Measurements from ENCODE around the gene KCNQ1.

- TF ChIP-seq CTCF (IDR thresholded peaks at IDR 0.05) = peak; percentile 33
- no peak for TF ChIP-seq RCOR1 (IDR thresholded peaks at IDR 0.05; ENCODE audit: low read length)
- no peak for TF ChIP-seq NFIC (IDR thresholded peaks at IDR 0.05; ENCODE audit: borderline replicate concordance)
- no peak for TF ChIP-seq TCF12 (IDR thresholded peaks at IDR 0.05)
- TF ChIP-seq POLR2AphosphoS5 (IDR thresholded peaks at IDR 0.05; ENCODE audit: low read depth, low read length) = no peak
- no peak for TF ChIP-seq FOXJ3 (CRISPR knock-in tag; IDR thresholded peaks at IDR 0.05)
Observed at GRCh38 chr11:2891326-2892214, 446.8 kb downstream of the KCNQ1 start.

All from SK-N-SH (cell line).